GM19023 (cell line): ENCODE measurements around the gene FOS.
"Not testable (repeated sequence)": the region's sequence is repeated elsewhere in the genome, so short reads cannot be mapped to it uniquely, and the experiment has no call there.

Source experiments
- ATAC-seq: cut with Tn5 transposase; IDR thresholded peaks from one replicate; pipeline ENCODE4 v1.9.1; 2021; ENCODE audit warnings: mild to moderate bottlenecking, moderate library complexity; ENCODE audit not compliant: unreplicated experiment

Gene FOS

GRCh38 chr14:75292101-75292563, 13.5 kb downstream of the FOS start:
- ATAC-seq: no peak

GRCh38 chr14:75292886-75293285, 14.3 kb downstream of the FOS start:
- ATAC-seq: no peak

- peak; percentile 94 for ATAC-seq
These were observed 15.5 kb downstream of the FOS start for GRCh38 chr14:75293920-75294648.

- ATAC-seq: no peak
These were observed 16.0 kb downstream of the FOS start for GRCh38 chr14:75294649-75295033.

- no peak for ATAC-seq
These were observed 16.4 kb downstream of the FOS start for GRCh38 chr14:75295061-75295461.

GRCh38 chr14:75295491-75296345, 17.1 kb downstream of the FOS start:
- no peak for ATAC-seq

GRCh38 chr14:75297411-75298040, 18.9 kb downstream of the FOS start:
- ATAC-seq: no peak

GRCh38 chr14:75298187-75298965, 19.7 kb downstream of the FOS start:
- no peak for ATAC-seq

- ATAC-seq: no peak
These were observed 20.4 kb downstream of the FOS start for GRCh38 chr14:75299059-75299458.

GRCh38 chr14:75299576-75299975, 20.9 kb downstream of the FOS start:
- ATAC-seq: no peak

GRCh38 chr14:75301666-75302325, 23.2 kb downstream of the FOS start:
- no peak for ATAC-seq

GRCh38 chr14:75303381-75303789, 24.8 kb downstream of the FOS start:
- ATAC-seq: no peak

GRCh38 chr14:75306410-75306809, 27.8 kb downstream of the FOS start:
- ATAC-seq: not testable (repeated sequence)

- ATAC-seq: no peak
These were observed 28.5 kb downstream of the FOS start for GRCh38 chr14:75306927-75307699.

GRCh38 chr14:75307700-75308379, 29.2 kb downstream of the FOS start:
- no peak for ATAC-seq

GRCh38 chr14:75308991-75309390, 30.4 kb downstream of the FOS start:
- not testable (repeated sequence) for ATAC-seq

GRCh38 chr14:75309561-75309960, 30.9 kb downstream of the FOS start:
- ATAC-seq: not testable (repeated sequence)

GRCh38 chr14:75310295-75311111, 31.9 kb downstream of the FOS start:
- ATAC-seq: no peak
